HepG2 (cell line): ENCODE results near the gene NBEAL1.

Experiments
- ATF1 ChIP-seq: IDR thresholded peaks from 2 replicates; pipeline ENCODE4 v1.6.1; 2016; ENCODE audit warnings: mild to moderate bottlenecking, control low read depth
- FOSL2 ChIP-seq: sonication (generic); formaldehyde crosslinking; IDR thresholded peaks from 2 replicates; pipeline ENCODE4 v1.4.0; 2020; ENCODE audit warnings: missing genetic modification reagents
- IKZF4 ChIP-seq: sonication (generic); formaldehyde crosslinking; IDR thresholded peaks from 2 replicates; pipeline ENCODE4 v1.5.1; 2020; ENCODE audit warnings: borderline replicate concordance, mild to moderate bottlenecking, low read depth, missing genetic modification reagents; ENCODE audit errors: not compliant biosample characterization
- MBNL3 ChIP-seq: fragments of 250-450 bp; sonication (Bioruptor Pico); conservative IDR thresholded peaks from 2 replicates; pipeline ENCODE4 v1.8.0; 2022; ENCODE audit warnings: mild to moderate bottlenecking, inconsistent platforms
- PCBP1 ChIP-seq: fragments of 200-400 bp; formaldehyde crosslinking; IDR thresholded peaks from 2 replicates; pipeline ENCODE4 v1.6.1; 2017; ENCODE audit warnings: mild to moderate bottlenecking, low read depth, low read length, borderline replicate concordance
- POLR2AphosphoS5 ChIP-seq: IDR thresholded peaks from 2 replicates; pipeline ENCODE4 v1.6.1; 2012; ENCODE audit warnings: low read depth, low read length
- RFX3 ChIP-seq: IDR thresholded peaks from 2 replicates; pipeline ENCODE4 v1.6.1; 2016; ENCODE audit warnings: missing biosample characterization, missing genetic modification reagents
- RXRA ChIP-seq: sonication (generic); formaldehyde crosslinking; IDR thresholded peaks from 2 replicates; pipeline ENCODE4 v1.5.1; 2020; ENCODE audit warnings: missing genetic modification reagents
- ZFAT ChIP-seq: sonication (generic); formaldehyde crosslinking; conservative IDR thresholded peaks from 2 replicates; pipeline ENCODE4 v1.8.1; 2023; ENCODE audit warnings: missing genetic modification reagents, inconsistent platforms
- ZNF570 ChIP-seq: sonication (generic); formaldehyde crosslinking; IDR thresholded peaks from 2 replicates; pipeline ENCODE4 v1.4.0; 2020; ENCODE audit warnings: mild to moderate bottlenecking, missing genetic modification reagents, borderline replicate concordance
- TF ChIP-seq, protein P1 (sequence below): sonication (generic); formaldehyde crosslinking; IDR thresholded peaks from 2 replicates; pipeline ENCODE4 v1.5.0; 2020; ENCODE audit warnings: mild to moderate bottlenecking, missing genetic modification reagents, moderate library complexity
- TF ChIP-seq, protein P2 (sequence below), 2 experiments: sonication (generic) in 1 of 2; formaldehyde crosslinking in 1 of 2; IDR thresholded peaks; 2 replicates each; pipeline versions ENCODE4 v1.5.1 to v1.6.1; 2011 to 2020; ENCODE audit warnings: borderline replicate concordance in 1 of 2, low read depth in 1 of 2, low read length in 1 of 2, mild to moderate bottlenecking in 1 of 2, missing genetic modification reagents in 1 of 2, moderate library complexity in 1 of 2

DNA sequence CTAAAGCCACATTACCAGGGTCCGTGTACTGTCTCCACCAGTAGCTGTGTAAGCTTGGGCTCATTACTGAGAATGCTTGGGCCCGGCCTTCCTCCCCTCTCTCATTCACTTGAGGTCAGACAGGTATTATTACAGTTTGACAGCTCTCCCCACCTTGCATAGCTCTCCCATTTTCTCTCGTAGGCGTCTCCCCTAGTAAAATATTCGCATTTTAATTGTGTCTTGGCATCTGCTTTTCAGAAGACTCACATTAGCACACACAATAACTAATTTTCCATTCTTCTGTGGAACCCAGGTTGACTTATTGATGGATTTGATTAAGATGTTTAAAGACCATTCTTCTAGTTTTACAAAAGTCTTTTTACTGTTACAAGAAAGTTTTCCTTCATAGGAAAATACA lies 153.1 kb downstream of the NBEAL1 start:
- TF ChIP-seq RXRA (CRISPR knock-in tag) = no peak
- TF ChIP-seq, protein P1, sequence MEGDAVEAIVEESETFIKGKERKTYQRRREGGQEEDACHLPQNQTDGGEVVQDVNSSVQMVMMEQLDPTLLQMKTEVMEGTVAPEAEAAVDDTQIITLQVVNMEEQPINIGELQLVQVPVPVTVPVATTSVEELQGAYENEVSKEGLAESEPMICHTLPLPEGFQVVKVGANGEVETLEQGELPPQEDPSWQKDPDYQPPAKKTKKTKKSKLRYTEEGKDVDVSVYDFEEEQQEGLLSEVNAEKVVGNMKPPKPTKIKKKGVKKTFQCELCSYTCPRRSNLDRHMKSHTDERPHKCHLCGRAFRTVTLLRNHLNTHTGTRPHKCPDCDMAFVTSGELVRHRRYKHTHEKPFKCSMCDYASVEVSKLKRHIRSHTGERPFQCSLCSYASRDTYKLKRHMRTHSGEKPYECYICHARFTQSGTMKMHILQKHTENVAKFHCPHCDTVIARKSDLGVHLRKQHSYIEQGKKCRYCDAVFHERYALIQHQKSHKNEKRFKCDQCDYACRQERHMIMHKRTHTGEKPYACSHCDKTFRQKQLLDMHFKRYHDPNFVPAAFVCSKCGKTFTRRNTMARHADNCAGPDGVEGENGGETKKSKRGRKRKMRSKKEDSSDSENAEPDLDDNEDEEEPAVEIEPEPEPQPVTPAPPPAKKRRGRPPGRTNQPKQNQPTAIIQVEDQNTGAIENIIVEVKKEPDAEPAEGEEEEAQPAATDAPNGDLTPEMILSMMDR = no peak
- TF ChIP-seq ZFAT = no peak
- TF ChIP-seq IKZF4 (CRISPR knock-in tag) = no peak
- TF ChIP-seq MBNL3 (CRISPR knock-in tag) = no peak
- no peak for TF ChIP-seq POLR2AphosphoS5
- no peak for TF ChIP-seq ZNF570 (CRISPR knock-in tag)
- TF ChIP-seq, protein P2, sequence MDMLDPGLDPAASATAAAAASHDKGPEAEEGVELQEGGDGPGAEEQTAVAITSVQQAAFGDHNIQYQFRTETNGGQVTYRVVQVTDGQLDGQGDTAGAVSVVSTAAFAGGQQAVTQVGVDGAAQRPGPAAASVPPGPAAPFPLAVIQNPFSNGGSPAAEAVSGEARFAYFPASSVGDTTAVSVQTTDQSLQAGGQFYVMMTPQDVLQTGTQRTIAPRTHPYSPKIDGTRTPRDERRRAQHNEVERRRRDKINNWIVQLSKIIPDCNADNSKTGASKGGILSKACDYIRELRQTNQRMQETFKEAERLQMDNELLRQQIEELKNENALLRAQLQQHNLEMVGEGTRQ (IDR thresholded peaks at IDR 0.05; ENCODE audit: low read depth, low read length) = no peak
- TF ChIP-seq, protein P2 (CRISPR knock-in tag; IDR thresholded peaks at IDR 0.05; ENCODE audit: borderline replicate concordance) = no peak
- TF ChIP-seq FOSL2 (CRISPR knock-in tag) = no peak
- no peak for TF ChIP-seq ATF1
- no peak for TF ChIP-seq RFX3 (CRISPR knock-in tag)
- no peak for TF ChIP-seq PCBP1
